ENCODE measurements around the gene APBB2. TPM values are rescaled to one million over a fixed set of nuclear protein-coding genes. Genes with fewer than 3 reads are reported as not detected.

APBB2 gene
- total RNA-seq, 1 experiment from 2014 or later: 56.8 TPM

- DNase-seq (ENCODE audit: low spot score): no peak
These were observed 77.9 kb downstream of the APBB2 start for GRCh38 chr4:41136456-41136855.

DNA sequence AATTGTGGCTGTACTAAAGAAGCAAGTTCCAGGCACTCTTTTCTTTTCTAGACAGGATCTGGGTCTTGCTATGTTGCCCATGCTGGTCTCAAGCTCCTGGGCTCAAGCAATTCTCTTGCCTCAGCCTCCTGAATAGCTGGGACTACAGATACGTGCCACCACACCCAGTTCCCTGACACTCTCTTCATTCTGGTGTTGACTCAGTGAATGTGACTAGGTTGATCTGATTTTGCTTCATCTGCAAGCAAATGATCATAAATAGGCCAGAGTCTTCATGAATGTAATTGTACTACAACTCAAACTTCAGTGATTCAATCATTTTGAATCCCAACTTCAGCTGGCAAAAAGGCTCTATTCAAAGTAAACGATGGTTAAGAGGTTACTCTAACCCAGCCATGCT, 78.5 kb downstream of the APBB2 start:
- DNase-seq (ENCODE audit: low spot score): no peak

GRCh38 chr4:41134581-41134980, 79.8 kb downstream of the APBB2 start:
- DNase-seq (ENCODE audit: low spot score): no peak

DNA sequence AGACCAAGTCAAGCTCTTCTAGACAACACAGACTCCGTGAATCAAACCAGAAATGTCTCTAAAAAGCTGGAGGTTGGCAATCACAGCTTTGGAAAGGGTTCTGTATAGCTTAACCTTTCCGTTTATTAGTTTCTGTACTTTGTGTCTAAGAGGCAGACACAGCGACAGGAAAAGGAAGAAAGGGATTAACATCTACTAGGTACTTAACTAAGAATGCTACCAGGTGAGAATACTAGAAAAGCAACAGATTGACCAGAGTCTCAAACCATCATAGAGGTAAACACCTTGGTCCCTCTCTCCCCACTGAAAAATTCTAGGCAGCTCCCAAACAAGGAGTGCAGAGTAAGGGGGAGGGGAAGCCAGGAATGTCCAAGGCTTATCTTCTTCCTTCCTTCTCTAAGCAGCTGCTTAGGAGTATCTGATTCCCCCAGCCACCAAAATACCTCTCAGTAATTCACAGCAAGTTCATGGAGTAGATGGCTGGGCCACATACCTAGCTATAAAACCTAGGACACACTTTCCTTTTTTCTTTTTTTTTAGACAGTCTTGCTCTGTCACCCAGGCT, 80.8 kb downstream of the APBB2 start:
- no peak for DNase-seq (ENCODE audit: low spot score)

- DNase-seq (ENCODE audit: low spot score): no peak
These were observed 82.2 kb downstream of the APBB2 start for GRCh38 chr4:41132055-41132683.

DNA sequence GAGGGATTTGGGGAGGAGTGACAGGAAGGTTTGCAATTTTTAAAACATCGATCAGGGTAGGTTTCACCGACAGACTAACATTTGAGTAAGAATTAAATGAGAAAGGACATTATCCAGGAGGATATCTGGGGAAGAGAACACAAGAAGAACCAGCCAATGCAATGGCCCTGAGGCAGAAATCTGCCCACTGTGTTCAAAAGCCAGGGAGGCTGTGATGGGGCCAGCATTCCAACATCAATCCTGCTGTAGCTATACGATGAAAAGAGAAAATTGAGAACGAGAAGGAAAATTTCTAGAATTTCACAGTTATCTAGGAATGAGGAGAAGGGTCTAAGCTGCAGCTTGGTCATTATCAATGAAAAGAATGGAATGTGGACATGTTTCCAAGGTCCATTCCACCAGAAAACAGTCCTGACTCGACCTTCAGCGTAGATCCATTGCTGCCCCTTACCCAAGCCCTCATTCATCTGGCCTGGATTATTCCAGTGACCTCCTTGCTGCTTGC, 84.4 kb downstream of the APBB2 start:
- no peak for DNase-seq (ENCODE audit: low spot score)

DNA sequence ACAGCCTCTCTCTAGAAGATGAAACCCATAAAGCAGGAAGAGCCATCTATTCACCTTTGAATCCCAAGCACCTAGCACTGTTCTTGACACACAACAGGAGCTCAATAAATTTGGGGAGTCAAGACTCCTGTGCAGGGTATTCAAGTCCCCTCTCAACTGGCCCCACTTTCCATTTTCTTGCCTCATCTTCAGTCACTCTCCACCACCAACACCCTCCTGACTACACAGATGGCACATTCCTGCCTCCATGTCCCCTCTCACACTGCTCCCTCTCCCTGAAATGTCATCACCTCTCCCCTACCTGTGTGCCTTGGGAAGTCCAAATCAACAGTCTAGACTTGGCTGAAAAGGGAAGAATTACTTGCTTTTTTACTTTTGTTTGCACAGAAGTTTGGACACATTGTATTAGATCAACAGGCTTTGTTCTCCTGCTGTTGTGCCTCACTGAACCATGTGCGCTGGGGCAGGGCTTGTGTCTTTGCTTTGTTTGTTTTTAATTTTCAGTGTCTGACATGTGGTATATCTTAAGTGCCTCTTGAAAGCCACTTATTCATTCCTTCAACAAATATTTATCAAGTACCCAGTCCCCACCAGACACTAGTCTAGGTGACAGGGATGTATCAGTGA, 85.1 kb downstream of the APBB2 start:
- DNase-seq (ENCODE audit: low spot score): no peak

GRCh38 chr4:41125558-41126311, 88.6 kb downstream of the APBB2 start:
- no peak for DNase-seq (ENCODE audit: low spot score)

- peak; percentile 42 for DNase-seq (ENCODE audit: low spot score)
These were observed 89.3 kb downstream of the APBB2 start for GRCh38 chr4:41124916-41125548.

GRCh38 chr4:41122775-41123174, 91.6 kb downstream of the APBB2 start:
- no peak for DNase-seq (ENCODE audit: low spot score)

DNA sequence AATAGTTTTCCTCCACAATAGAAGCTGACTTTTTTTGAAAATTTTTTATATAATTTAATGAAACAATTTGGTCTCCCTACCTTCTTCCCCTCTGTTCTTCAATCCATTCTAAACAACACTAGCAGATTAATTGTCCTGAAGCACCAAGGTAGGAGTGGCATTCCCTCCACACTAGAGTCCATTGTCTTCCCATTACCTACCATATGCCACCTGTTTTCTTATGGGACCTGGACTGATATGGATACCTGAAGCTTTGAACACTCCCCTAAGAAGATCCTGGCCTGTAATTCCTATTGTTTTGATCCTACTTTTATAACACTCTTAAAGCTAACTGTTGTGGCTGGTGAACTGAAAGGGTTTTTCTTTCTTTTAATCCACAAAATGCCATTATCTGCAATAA, 92.0 kb downstream of the APBB2 start:
- DNase-seq (ENCODE audit: low spot score): no peak

- DNase-seq (ENCODE audit: low spot score): no peak
These were observed 92.4 kb downstream of the APBB2 start for GRCh38 chr4:41121906-41122305.

GRCh38 chr4:41120297-41121217, 93.8 kb downstream of the APBB2 start:
- no peak for DNase-seq (ENCODE audit: low spot score)

DNA sequence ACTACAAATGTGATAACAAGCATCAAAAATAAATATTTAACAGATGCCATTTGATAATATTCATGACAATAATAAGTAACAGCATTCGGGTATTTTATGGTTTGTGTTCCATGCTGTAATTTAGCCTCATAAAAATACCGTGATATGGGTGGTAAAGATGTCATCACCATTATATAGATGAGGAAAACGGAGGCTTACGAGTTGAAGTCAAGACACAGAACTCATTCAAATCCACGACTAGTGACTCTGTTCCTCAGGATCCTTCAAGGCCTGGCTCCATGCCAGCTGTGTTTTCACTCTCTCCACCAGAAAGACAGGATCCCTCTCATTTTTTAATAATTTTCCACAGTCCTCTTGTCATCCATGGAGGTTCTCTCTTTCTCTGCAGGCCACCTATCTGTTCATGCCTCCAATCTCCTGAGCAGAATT, 94.5 kb downstream of the APBB2 start:
- no peak for DNase-seq (ENCODE audit: low spot score)

- no peak for DNase-seq (ENCODE audit: low spot score)
These were observed 102.6 kb downstream of the APBB2 start for GRCh38 chr4:41111791-41112190.

DNA sequence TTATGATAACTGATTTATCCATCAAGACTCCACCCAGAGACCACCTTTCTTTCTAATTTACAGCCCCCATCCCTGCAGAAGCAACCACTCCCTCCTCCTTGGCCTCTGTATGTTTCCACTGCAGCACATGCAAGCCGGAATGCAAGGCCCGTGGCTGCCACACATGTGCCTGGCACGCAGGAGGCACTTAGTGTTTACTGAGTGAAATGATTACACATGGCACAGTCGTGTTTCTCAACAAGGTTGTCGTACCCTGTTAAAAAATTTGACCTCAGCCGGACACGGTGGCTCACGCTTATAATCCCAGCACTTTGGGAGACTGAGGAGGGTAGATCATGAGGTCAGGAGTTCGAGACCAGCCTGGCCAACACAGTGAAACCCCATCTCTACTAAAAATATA, 104.3 kb downstream of the APBB2 start:
- DNase-seq (ENCODE audit: low spot score): no peak

DNA sequence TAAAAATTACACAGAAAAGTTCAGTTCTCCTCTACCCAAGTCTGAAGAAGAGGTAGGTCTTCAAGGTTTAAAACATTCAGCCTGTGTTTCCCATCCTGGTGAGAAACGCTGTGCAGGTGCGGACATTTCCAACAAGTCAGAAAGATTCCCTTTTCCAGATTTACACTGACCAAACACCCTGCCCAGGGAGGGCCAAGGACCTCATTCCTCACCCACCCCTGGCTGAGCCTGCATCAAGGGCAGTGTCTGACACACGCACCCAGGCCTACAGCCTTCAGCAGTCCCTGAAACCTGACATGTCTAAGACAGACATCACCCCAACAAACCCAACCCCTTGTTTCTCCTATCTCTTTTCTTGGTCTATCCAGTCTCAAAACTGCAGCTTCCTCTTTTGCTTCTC, 105.9 kb downstream of the APBB2 start:
- no peak for DNase-seq (ENCODE audit: low spot score)

GRCh38 chr4:41106694-41107419, 107.5 kb downstream of the APBB2 start:
- no peak for DNase-seq (ENCODE audit: low spot score)

- DNase-seq (ENCODE audit: low spot score): no peak
These were observed 108.3 kb downstream of the APBB2 start for GRCh38 chr4:41106081-41106480.

- no peak for DNase-seq (ENCODE audit: low spot score)
These were observed 110.2 kb downstream of the APBB2 start for GRCh38 chr4:41104155-41104554.

Data from A172 (cell line).